ENCODE results near the gene PCED1B.
"Not testable (repeated sequence)": the region's sequence is repeated elsewhere in the genome, so short reads cannot be mapped to it uniquely, and the experiment has no call there.

PCED1B gene

GRCh38 chr12:47107926-47108325, 28.5 kb downstream of the PCED1B start:
- no peak for DNase-seq (ENCODE audit: low read depth)
- no peak for TF ChIP-seq CTCF (IDR thresholded peaks at IDR 0.05; ENCODE audit: insufficient read depth, low read depth, low read length, missing control alignments)
- no peak overlapping the region for H3K4me3 ChIP-seq (ENCODE audit: low read depth, low read length)

GRCh38 chr12:47110011-47110541, 30.7 kb downstream of the PCED1B start:
- DNase-seq (ENCODE audit: low read depth) = no peak
- H3K4me3 ChIP-seq (ENCODE audit: low read depth, low read length) = no peak overlapping the region
- TF ChIP-seq CTCF (IDR thresholded peaks at IDR 0.05; ENCODE audit: insufficient read depth, low read depth, low read length, missing control alignments) = no peak

- no peak for TF ChIP-seq CTCF (IDR thresholded peaks at IDR 0.05; ENCODE audit: insufficient read depth, low read depth, low read length, missing control alignments)
- H3K4me3 ChIP-seq (ENCODE audit: low read depth, low read length) = no peak overlapping the region
- no peak for DNase-seq (ENCODE audit: low read depth)
Measured at GRCh38 chr12:47110718-47111391, 31.4 kb downstream of the PCED1B start.

- TF ChIP-seq CTCF (IDR thresholded peaks at IDR 0.05; ENCODE audit: insufficient read depth, low read depth, low read length, missing control alignments) = no peak
- no peak for DNase-seq (ENCODE audit: low read depth)
- H3K4me3 ChIP-seq (ENCODE audit: low read depth, low read length) = no peak overlapping the region
Measured at GRCh38 chr12:47111392-47111778, 32.0 kb downstream of the PCED1B start.

GRCh38 chr12:47111854-47112253, 32.4 kb downstream of the PCED1B start:
- DNase-seq (ENCODE audit: low read depth) = no peak
- TF ChIP-seq CTCF (IDR thresholded peaks at IDR 0.05; ENCODE audit: insufficient read depth, low read depth, low read length, missing control alignments) = no peak
- no peak overlapping the region for H3K4me3 ChIP-seq (ENCODE audit: low read depth, low read length)

- DNase-seq (ENCODE audit: low read depth) = no peak
- TF ChIP-seq CTCF (IDR thresholded peaks at IDR 0.05; ENCODE audit: insufficient read depth, low read depth, low read length, missing control alignments) = no peak
- H3K4me3 ChIP-seq (ENCODE audit: low read depth, low read length) = no peak overlapping the region
Measured at GRCh38 chr12:47112679-47113078, 33.3 kb downstream of the PCED1B start.

- no peak for DNase-seq (ENCODE audit: low read depth)
- TF ChIP-seq CTCF (IDR thresholded peaks at IDR 0.05; ENCODE audit: insufficient read depth, low read depth, low read length, missing control alignments) = no peak
- H3K4me3 ChIP-seq (ENCODE audit: low read depth, low read length) = no peak overlapping the region
Measured at GRCh38 chr12:47114481-47114892, 35.1 kb downstream of the PCED1B start.

GRCh38 chr12:47117305-47117704, 37.9 kb downstream of the PCED1B start:
- DNase-seq (ENCODE audit: low read depth); H3K4me3 ChIP-seq (ENCODE audit: low read depth, low read length): not testable (repeated sequence)
